ENCODE results near the gene HAGHL.

The HAGHL gene

DNA sequence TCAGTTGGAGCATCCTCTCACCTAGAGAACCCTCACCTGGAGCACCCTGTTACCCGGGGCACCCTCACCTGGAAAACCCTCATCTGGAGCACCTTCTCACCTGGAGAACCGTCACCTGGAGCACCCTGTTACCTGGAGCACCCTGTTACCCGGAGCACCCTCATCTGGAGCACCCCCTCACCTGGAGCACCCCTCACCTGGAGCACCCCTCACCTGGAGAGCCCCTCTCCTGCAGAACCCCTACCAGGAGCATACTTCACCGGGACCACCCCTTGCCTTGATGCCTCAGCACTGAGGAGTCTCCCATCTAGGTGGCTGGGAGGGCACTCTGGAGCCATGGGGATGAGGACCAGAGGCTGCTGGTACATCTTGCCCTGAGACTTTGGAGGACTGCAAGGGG lies 17.9 kb upstream of the HAGHL start:
- no peaks in the 10 kb centered on the region for H3K4me1 ChIP-seq (ENCODE audit: insufficient read depth, low read length, severe bottlenecking)
- H3K4me3 ChIP-seq (ENCODE audit: low read depth, low read length, poor library complexity, severe bottlenecking) = no peak overlapping the region
- no peak overlapping the region for H3K27ac ChIP-seq (ENCODE audit: low read depth, low read length, poor library complexity, severe bottlenecking)
- no peaks in the 10 kb centered on the region for H3K36me3 ChIP-seq (ENCODE audit: insufficient read depth, low read length)
- H3K79me2 ChIP-seq (ENCODE audit: insufficient read depth, low read length) = no peaks in the 10 kb centered on the region
- H3K27me3 ChIP-seq (ENCODE audit: insufficient read depth, low read length) = peaks cover 8% of the 10 kb centered on the region; the same call in 1 of the 2 replicates
- H3K9me2 ChIP-seq (ENCODE audit: low read depth, low read length) = no peaks in the 10 kb centered on the region
- no peaks in the 10 kb centered on the region for H3F3A ChIP-seq (ENCODE audit: insufficient read depth, low read length)
- TF ChIP-seq EZH2 (IDR thresholded peaks at IDR 0.05; ENCODE audit: borderline replicate concordance, low read length) = no peak
- TF ChIP-seq CTCF (IDR thresholded peaks at IDR 0.05; ENCODE audit: low read length) = no peak
- H3K9ac ChIP-seq (ENCODE audit: low read length) = no peak overlapping the region
- H4K20me1 ChIP-seq (ENCODE audit: insufficient read depth, low read length) = no peaks in the 10 kb centered on the region
- H2AFZ ChIP-seq (ENCODE audit: low read length) = no peak overlapping the region
- H3K9me3 ChIP-seq (ENCODE audit: low read length) = no peaks in the 10 kb centered on the region
- no peak overlapping the region for H3K4me2 ChIP-seq (ENCODE audit: low read length)

- no peaks in the 10 kb centered on the region for H3F3A ChIP-seq (ENCODE audit: insufficient read depth, low read length)
- no peak overlapping the region for H3K27ac ChIP-seq (ENCODE audit: low read depth, low read length, poor library complexity, severe bottlenecking)
- no peaks in the 10 kb centered on the region for H3K9me2 ChIP-seq (ENCODE audit: low read depth, low read length)
- no peak overlapping the region for H3K9ac ChIP-seq (ENCODE audit: low read length)
- no peak overlapping the region for H2AFZ ChIP-seq (ENCODE audit: low read length)
- no peaks in the 10 kb centered on the region for H3K36me3 ChIP-seq (ENCODE audit: insufficient read depth, low read length)
- peaks cover 14% of the 10 kb centered on the region for H3K27me3 ChIP-seq (ENCODE audit: insufficient read depth, low read length)
- H3K9me3 ChIP-seq (ENCODE audit: low read length) = no peaks in the 10 kb centered on the region
- no peaks in the 10 kb centered on the region for H4K20me1 ChIP-seq (ENCODE audit: insufficient read depth, low read length)
- H3K79me2 ChIP-seq (ENCODE audit: insufficient read depth, low read length) = no peaks in the 10 kb centered on the region
- no peak overlapping the region for H3K4me2 ChIP-seq (ENCODE audit: low read length)
- TF ChIP-seq CTCF (IDR thresholded peaks at IDR 0.05; ENCODE audit: low read length) (no peak), EZH2 (IDR thresholded peaks at IDR 0.05; ENCODE audit: borderline replicate concordance, low read length) (no peak)
- peaks cover 5% of the 10 kb centered on the region for H3K4me1 ChIP-seq (ENCODE audit: insufficient read depth, low read length, severe bottlenecking)
- H3K4me3 ChIP-seq (ENCODE audit: low read depth, low read length, poor library complexity, severe bottlenecking) = no peak overlapping the region
Measured at GRCh38 chr16:709566-710499, 17.1 kb upstream of the HAGHL start.

DNA sequence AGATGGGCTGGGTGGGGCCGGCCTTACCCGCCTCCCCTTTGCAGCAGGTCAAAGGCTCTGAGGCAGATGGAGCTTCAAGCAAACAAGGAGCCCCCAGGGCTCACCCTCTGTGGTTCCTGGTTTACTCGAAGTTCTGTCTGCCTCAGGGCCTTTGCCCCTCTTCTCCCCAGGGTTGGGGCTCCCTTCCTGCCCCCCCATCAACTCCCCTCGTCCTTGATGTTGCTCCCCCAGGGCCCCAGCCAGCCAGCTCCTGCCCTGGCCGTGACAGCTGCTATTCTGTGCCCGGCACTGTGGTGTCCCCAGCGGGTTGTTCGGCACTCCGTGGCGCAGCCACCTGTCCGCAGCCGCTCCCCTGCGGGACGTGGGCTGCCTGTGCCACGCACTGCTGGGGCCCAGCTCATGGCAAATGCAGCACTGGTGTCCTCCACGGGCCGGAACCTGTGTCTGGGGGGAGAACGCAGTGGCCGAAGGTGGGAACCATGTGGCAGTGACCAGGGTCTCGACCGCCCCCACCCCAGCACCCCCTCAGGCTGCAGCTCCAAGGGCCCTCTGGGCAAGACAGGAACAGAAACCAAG lies 16.3 kb upstream of the HAGHL start:
- Histone ChIP-seq H4K20me1 (ENCODE audit: insufficient read depth, low read length) (no peaks in the 10 kb centered on the region), H3K9me3 (ENCODE audit: low read length) (no peaks in the 10 kb centered on the region), H3K9me2 (ENCODE audit: low read depth, low read length) (no peaks in the 10 kb centered on the region), H3K9ac (ENCODE audit: low read length) (no peak overlapping the region), H3K4me2 (ENCODE audit: low read length) (no peak overlapping the region), H3K27ac (ENCODE audit: low read depth, low read length, poor library complexity, severe bottlenecking) (no peak overlapping the region), H3F3A (ENCODE audit: insufficient read depth, low read length) (no peaks in the 10 kb centered on the region), H3K79me2 (ENCODE audit: insufficient read depth, low read length) (no peaks in the 10 kb centered on the region), H2AFZ (ENCODE audit: low read length) (no peak overlapping the region), H3K36me3 (ENCODE audit: insufficient read depth, low read length) (no peaks in the 10 kb centered on the region), H3K27me3 (ENCODE audit: insufficient read depth, low read length) (peaks cover 14% of the 10 kb centered on the region), H3K4me3 (ENCODE audit: low read depth, low read length, poor library complexity, severe bottlenecking) (no peak overlapping the region), H3K4me1 (ENCODE audit: insufficient read depth, low read length, severe bottlenecking) (peaks cover 10% of the 10 kb centered on the region)
- TF ChIP-seq EZH2 (IDR thresholded peaks at IDR 0.05; ENCODE audit: borderline replicate concordance, low read length) (no peak), CTCF (IDR thresholded peaks at IDR 0.05; ENCODE audit: low read length) (no peak)

All from OCI-LY1 (cell line).